Breast epithelium (tissue), 4 donors: ENCODE results near the gene MPI. TPM values are rescaled to one million over a fixed set of nuclear protein-coding genes. Genes with fewer than 3 reads are reported as not detected.
"Not testable (repeated sequence)": the region's sequence is repeated elsewhere in the genome, so short reads cannot be mapped to it uniquely, and the experiment has no call there.

ENCODE experiments used
- DNase-seq, 2 donors: peaks; one replicate each; pipeline ENCODE4 v3.0.0-alpha.2; 2019; ENCODE audit warnings: low spot score in 2 of 2
- H3K27ac ChIP-seq, 2 donors: fragments of 200-600 bp; sonication (generic) in 1 of 2; one replicate each; pipeline ENCODE4 v1.5.1; 2016 to 2019; ENCODE audit warnings: mild to moderate bottlenecking in 1 of 2
- H3K27me3 ChIP-seq, 2 donors: fragments of 200-600 bp; sonication (generic) in 1 of 2; one replicate each; pipeline versions ENCODE4 v1.5.1 to v1.6.0; 2017 to 2019; ENCODE audit warnings: control low read depth in 1 of 2, mild to moderate bottlenecking in 1 of 2
- H3K36me3 ChIP-seq: fragments of 200-600 bp; one replicate; pipeline ENCODE4 v1.5.1; 2019
- H3K4me1 ChIP-seq, 2 donors: fragments of 200-600 bp; sonication (generic); one replicate each; pipeline ENCODE4 v1.5.1; 2016 to 2019; ENCODE audit warnings: control low read depth in 1 of 2
- H3K4me3 ChIP-seq, 3 donors: fragments of 200-600 bp; sonication (generic); 1 replicate in 2 of 3; 2 replicates in 1 of 3; pipeline ENCODE4 v1.5.1; 2016 to 2019; ENCODE audit warnings: mild to moderate bottlenecking in 3 of 3, moderate library complexity in 2 of 3
- H3K9me3 ChIP-seq, 2 donors: fragments of 200-600 bp; sonication (generic) in 1 of 2; one replicate each; pipeline ENCODE4 v1.5.1; 2016 to 2019; ENCODE audit warnings: control low read depth in 1 of 2
- POLR2A ChIP-seq: fragments of 450-650 bp; IDR thresholded peaks from one replicate; pipeline ENCODE4 v1.6.1; 2016; ENCODE audit warnings: antibody characterized with exemption, mild to moderate bottlenecking, moderate library complexity
- POLR2AphosphoS5 ChIP-seq, 3 donors: sonication (generic); formaldehyde crosslinking; IDR thresholded peaks; one replicate each; pipeline ENCODE4 v1.6.1; 2017; ENCODE audit warnings: antibody characterized with exemption in 3 of 3
- intact Hi-C: fragments of 100-400 bp; cut with DNase I; formaldehyde crosslinking; loops from one replicate; pipeline ENCODE4 v1.15.1; 2023; ENCODE audit warnings: low total_unique reads
- total RNA-seq, 3 donors: library from RNA; depleted of rRNA; stranded (reverse); fragments of >200 nt; gene quantifications; one replicate each; pipeline ENCODE4 v1.1.0, GENCODE V29; 2016
- TF ChIP-seq, protein P1 (sequence below), 3 donors: fragments of 450-650 bp; IDR thresholded peaks; one replicate each; pipeline ENCODE4 v1.5.1; 2016 to 2017; ENCODE audit warnings: antibody characterized with exemption in 3 of 3, mild to moderate bottlenecking in 3 of 3, moderate library complexity in 3 of 3

Gene MPI
- total RNA-seq, 3 donors from 2014 or later = 42.7 to 70.1 (median 48.3) TPM

DNA sequence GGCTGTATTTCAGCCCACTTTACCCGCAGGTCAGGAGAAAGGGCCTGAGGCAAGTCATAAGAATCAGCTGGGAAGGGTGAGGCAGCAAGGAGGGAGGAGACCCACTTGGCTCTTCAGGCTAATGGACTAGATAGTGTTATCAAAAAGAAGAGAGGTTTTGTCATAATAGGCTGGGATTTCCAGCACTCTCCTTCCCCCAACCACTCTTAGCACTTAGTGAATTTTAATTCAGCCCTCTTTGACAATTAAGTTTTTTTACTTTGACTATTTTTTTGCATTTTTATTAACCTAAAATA, 771 bp downstream of the MPI start:
- peak overlapping the region; percentile 88 to 97 (median 91) for H3K4me3 ChIP-seq
- TF ChIP-seq POLR2AphosphoS5 (IDR thresholded peaks at IDR 0.05) (no peak), POLR2A (no peak)
- TF ChIP-seq, protein P1, sequence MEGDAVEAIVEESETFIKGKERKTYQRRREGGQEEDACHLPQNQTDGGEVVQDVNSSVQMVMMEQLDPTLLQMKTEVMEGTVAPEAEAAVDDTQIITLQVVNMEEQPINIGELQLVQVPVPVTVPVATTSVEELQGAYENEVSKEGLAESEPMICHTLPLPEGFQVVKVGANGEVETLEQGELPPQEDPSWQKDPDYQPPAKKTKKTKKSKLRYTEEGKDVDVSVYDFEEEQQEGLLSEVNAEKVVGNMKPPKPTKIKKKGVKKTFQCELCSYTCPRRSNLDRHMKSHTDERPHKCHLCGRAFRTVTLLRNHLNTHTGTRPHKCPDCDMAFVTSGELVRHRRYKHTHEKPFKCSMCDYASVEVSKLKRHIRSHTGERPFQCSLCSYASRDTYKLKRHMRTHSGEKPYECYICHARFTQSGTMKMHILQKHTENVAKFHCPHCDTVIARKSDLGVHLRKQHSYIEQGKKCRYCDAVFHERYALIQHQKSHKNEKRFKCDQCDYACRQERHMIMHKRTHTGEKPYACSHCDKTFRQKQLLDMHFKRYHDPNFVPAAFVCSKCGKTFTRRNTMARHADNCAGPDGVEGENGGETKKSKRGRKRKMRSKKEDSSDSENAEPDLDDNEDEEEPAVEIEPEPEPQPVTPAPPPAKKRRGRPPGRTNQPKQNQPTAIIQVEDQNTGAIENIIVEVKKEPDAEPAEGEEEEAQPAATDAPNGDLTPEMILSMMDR (IDR thresholded peaks at IDR 0.05) = no peak
- no peak for DNase-seq
- intact Hi-C loops = no loop called here
- H3K9me3 ChIP-seq = no peaks in the 10 kb centered on the region
- H3K4me1 ChIP-seq = peaks cover 0 to 7% of the 10 kb centered on the region in 2 donors
- no peaks in the 10 kb centered on the region for H3K36me3 ChIP-seq
- peak overlapping the region; percentile 77 to 89 for H3K27ac ChIP-seq
- H3K27me3 ChIP-seq = no peaks in the 10 kb centered on the region

DNA sequence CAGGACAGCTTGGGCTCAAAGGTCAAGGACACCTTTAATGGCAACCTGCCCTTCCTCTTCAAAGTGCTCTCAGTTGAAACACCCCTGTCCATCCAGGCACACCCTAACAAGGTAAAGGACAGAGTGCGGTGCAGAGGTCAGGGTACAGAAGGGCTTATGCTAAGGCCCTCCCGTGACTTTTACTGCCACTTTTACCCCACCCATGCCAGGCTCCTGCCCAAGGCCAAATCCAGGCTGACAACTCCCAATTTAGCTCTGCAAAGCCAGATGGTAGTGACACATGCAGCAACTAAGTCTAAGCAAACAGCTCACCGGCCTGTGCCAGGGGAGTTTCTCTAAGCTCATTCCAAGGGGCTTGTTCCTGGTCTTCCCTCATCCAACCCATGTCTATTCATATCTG, 1.6 kb downstream of the MPI start:
- Histone ChIP-seq H3K27ac (no peak overlapping the region), H3K4me1 (peaks cover 0 to 7% of the 10 kb centered on the region in 2 donors), H3K9me3 (no peaks in the 10 kb centered on the region), H3K4me3 (no peak overlapping the region), H3K36me3 (no peaks in the 10 kb centered on the region), H3K27me3 (no peaks in the 10 kb centered on the region)
- no peak for DNase-seq
- intact Hi-C loops = no loop called here
- TF ChIP-seq, protein P1 (IDR thresholded peaks at IDR 0.05) = no peak
- TF ChIP-seq POLR2A = no peak
- TF ChIP-seq POLR2AphosphoS5 (IDR thresholded peaks at IDR 0.05) = no peak

DNA sequence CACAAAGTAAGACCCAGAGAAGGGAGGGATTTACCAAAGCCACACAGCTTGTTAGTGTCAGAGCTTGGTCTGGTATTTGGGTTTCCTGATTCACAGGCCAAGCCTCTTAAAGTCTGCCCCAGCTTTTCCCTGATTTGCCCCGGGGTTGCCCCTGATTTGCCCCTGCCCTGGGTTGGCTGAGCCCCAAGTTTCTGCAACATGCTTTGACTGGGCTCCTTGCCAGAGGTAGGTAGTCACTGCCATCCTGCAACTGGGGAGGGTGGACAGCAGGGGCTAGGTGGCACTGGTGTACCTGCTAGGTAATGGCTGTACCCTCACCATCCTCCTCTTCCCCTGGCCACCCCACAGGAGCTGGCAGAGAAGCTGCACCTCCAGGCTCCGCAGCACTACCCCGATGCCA, 2.5 kb downstream of the MPI start:
- Histone ChIP-seq H3K36me3 (no peaks in the 10 kb centered on the region), H3K27ac (no peak overlapping the region), H3K4me3 (no peak overlapping the region), H3K4me1 (peaks cover 0 to 7% of the 10 kb centered on the region in 2 donors), H3K27me3 (no peaks in the 10 kb centered on the region), H3K9me3 (no peaks in the 10 kb centered on the region)
- TF ChIP-seq POLR2A (no peak), POLR2AphosphoS5 (IDR thresholded peaks at IDR 0.05) (no peak)
- TF ChIP-seq, protein P1 (IDR thresholded peaks at IDR 0.05) = no peak
- intact Hi-C loops = no loop called here
- no peak for DNase-seq

DNA sequence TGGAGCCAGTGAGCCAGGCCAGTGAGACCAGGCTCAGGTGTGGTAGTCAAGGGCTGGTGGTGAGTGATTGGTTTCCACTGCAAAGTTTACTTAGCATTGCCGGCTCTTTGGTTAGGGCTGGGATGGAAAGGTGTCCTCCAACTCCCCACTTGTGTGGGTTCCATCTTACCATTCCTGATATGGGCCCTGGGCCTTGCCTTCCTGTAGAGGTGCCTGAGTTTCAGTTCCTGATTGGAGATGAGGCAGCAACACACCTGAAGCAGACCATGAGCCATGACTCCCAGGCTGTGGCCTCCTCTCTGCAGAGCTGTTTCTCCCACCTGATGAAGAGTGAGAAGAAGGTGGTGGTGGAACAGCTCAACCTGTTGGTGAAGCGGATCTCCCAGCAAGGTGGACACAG, 3.1 kb downstream of the MPI start:
- no peak for DNase-seq
- no peak overlapping the region for H3K27ac ChIP-seq
- H3K36me3 ChIP-seq = no peaks in the 10 kb centered on the region
- H3K4me3 ChIP-seq = no peak overlapping the region
- peaks cover 0 to 7% of the 10 kb centered on the region in 2 donors for H3K4me1 ChIP-seq
- no peaks in the 10 kb centered on the region for H3K9me3 ChIP-seq
- intact Hi-C loops = no loop called here
- TF ChIP-seq, protein P1 (IDR thresholded peaks at IDR 0.05) = no peak
- no peak for TF ChIP-seq POLR2AphosphoS5 (IDR thresholded peaks at IDR 0.05)
- no peak for TF ChIP-seq POLR2A
- no peaks in the 10 kb centered on the region for H3K27me3 ChIP-seq

DNA sequence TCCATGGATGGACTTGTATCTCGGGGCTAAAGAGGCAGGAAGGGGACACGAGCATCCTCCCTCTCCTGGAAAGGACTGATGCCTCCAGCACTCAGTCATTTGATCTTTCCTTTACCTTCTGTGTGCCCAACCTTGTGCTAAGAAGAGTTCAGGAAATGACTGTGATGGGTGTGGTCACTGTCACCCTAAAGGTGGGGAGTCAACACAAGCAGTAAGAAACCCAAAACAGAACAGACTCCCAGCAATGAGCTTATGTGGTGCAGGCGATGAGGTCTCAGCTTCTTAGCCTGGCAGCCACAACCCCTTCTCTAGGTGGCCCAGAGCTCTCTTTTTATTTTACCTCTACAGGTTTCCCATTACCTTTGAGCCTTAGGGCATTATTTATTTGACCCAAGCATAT, 3.8 kb downstream of the MPI start:
- no peaks in the 10 kb centered on the region for H3K36me3 ChIP-seq

DNA sequence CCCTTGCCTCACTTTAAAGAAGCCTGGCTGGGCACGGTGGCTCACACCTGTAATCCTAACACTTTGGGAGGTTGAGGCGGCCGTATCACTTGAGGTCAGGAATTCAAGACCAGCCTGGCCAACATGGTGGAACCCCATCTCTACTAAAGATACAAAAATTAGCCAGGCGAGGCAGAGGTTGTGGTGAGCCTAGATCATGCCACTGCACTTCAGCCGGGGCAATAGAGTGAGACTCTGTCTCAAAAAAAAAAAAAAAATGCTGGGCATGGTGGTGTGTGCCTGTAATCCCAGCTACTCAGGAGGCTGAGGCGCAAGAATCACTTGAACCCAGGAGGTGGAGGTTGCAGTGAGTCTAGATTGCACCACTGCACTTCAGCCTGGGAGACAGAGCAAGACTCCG, 4.5 kb downstream of the MPI start:
- H3K4me1 ChIP-seq, DNase-seq, H3K4me3 ChIP-seq, H3K36me3 ChIP-seq, H3K27me3 ChIP-seq, intact Hi-C loops, H3K9me3 ChIP-seq, H3K27ac ChIP-seq: not testable (repeated sequence)

More for the DNA sequence above, 3.8 kb downstream of the MPI start:
- Histone ChIP-seq H3K9me3 (no peaks in the 10 kb centered on the region), H3K27me3 (no peaks in the 10 kb centered on the region), H3K4me3 (no peak overlapping the region), H3K4me1 (peaks cover 0 to 7% of the 10 kb centered on the region in 2 donors), H3K27ac (no peak overlapping the region)
- intact Hi-C loops = no loop called here
- TF ChIP-seq POLR2AphosphoS5 (IDR thresholded peaks at IDR 0.05) = no peak
- no peak for DNase-seq
